GM08714 (cell line): Measurements from ENCODE around the gene NAA80.

Experiments used
- H3K4me3 ChIP-seq: fragments of 200-500 bp; sonication (Bioruptor generic); 2 replicates; pipeline ENCODE4 v1.5.1; 2014; ENCODE audit warnings: mild to moderate bottlenecking, low read length, inconsistent platforms
- ZNF274 ChIP-seq: IDR thresholded peaks from 2 replicates; pipeline ENCODE4 v1.6.1; 2012; ENCODE audit warnings: mild to moderate bottlenecking, low read depth, low read length

Gene NAA80

GRCh38 chr3:50336452-50337174 lies 37.4 kb upstream of the NAA80 start:
- TF ChIP-seq ZNF274, result no peak
- peak overlapping the region; percentile 71 for H3K4me3 ChIP-seq

- TF ChIP-seq ZNF274, result no peak
- no peak overlapping the region for H3K4me3 ChIP-seq
Observed at GRCh38 chr3:50334339-50335075, 35.3 kb upstream of the NAA80 start.

- H3K4me3 ChIP-seq, result no peak overlapping the region
- no peak for TF ChIP-seq ZNF274
Observed at GRCh38 chr3:50333744-50334328, 34.6 kb upstream of the NAA80 start.

GRCh38 chr3:50331364-50331907 lies 32.2 kb upstream of the NAA80 start:
- TF ChIP-seq ZNF274, result no peak
- H3K4me3 ChIP-seq, result no peak overlapping the region

- TF ChIP-seq ZNF274, result no peak
- H3K4me3 ChIP-seq, result no peak overlapping the region
Observed at GRCh38 chr3:50330330-50330729, 31.1 kb upstream of the NAA80 start.

- peak within 1 kb of the TSS; percentile 94 for H3K4me3 ChIP-seq
- no peak for TF ChIP-seq ZNF274
Observed at GRCh38 chr3:50327943-50328691, 28.9 kb upstream of the NAA80 start, which contains the start of gene TUSC2. Gene TUSC2 (minus strand): TSS chr3:50328223. CDS start chr3:50328099, 124 bp downstream.

- no peak for TF ChIP-seq ZNF274
- peak overlapping the region; percentile 94 for H3K4me3 ChIP-seq
Observed at GRCh38 chr3:50327129-50327528, 27.9 kb upstream of the NAA80 start.

- no peak for TF ChIP-seq ZNF274
- H3K4me3 ChIP-seq, result no peak overlapping the region
Observed at GRCh38 chr3:50326182-50326541, 27.0 kb upstream of the NAA80 start.

GRCh38 chr3:50325497-50326181 lies 26.4 kb upstream of the NAA80 start:
- TF ChIP-seq ZNF274, result no peak

GRCh38 chr3:50325113-50325480 lies 25.9 kb upstream of the NAA80 start:
- no peak for TF ChIP-seq ZNF274
- no peak overlapping the region for H3K4me3 ChIP-seq

More at GRCh38 chr3:50325497-50326181, 26.4 kb upstream of the NAA80 start:
- no peak overlapping the region for H3K4me3 ChIP-seq

- no peak overlapping the region for H3K4me3 ChIP-seq
- TF ChIP-seq ZNF274, result no peak
Observed at GRCh38 chr3:50324351-50325112, 25.3 kb upstream of the NAA80 start.

- no peak overlapping the region for H3K4me3 ChIP-seq
- TF ChIP-seq ZNF274, result no peak
Observed at GRCh38 chr3:50323614-50324199, 24.5 kb upstream of the NAA80 start.
